PC-9 (cell line): ENCODE results near the gene PHYHD1.

Source experiments
- EZH2 ChIP-seq: fragments of 200-600 bp; sonication (generic); IDR thresholded peaks from 2 replicates; pipeline ENCODE4 v1.8.0; 2017; ENCODE audit warnings: antibody characterized with exemption, low read depth
- TF ChIP-seq, protein P1 (sequence below): fragments of 200-600 bp; sonication (generic); conservative IDR thresholded peaks from 2 replicates; pipeline ENCODE4 v1.6.1; 2017; ENCODE audit warnings: mixed run types, antibody characterized with exemption, mild to moderate bottlenecking, moderate library complexity

DNA sequence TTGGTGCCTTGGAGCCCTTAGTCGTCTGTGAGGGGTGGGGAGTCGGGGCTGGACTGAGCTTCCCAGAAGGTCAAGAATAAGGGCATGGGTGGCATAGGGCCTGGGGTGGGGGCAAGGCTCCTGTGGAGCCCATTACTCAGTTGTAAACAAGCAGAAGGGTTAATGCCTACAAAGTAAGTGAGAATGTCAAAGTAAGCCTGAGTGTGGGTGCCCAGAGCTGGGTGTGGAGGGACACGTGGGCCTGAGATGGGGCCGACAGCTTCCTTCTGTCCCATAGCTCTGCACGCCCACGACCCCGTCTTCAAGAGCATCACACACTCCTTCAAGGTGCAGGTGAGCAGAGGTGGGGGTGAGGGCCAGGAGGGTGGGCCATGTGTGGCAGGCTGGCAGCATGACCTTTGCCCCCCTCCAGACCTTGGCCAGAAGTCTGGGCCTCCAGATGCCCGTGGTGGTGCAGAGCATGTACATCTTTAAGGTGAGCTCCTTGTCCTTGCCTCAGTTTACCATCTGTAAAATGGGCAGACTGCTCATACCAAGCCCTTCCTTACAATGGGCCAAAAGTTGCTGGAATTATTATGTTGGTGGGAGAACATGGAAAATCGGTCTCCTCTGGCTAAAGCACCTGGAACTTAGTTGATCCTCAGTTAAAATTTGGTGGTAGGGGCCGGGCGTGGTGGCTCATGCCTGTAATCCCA is 15.5 kb downstream of the PHYHD1 start:
- TF ChIP-seq, protein P1, sequence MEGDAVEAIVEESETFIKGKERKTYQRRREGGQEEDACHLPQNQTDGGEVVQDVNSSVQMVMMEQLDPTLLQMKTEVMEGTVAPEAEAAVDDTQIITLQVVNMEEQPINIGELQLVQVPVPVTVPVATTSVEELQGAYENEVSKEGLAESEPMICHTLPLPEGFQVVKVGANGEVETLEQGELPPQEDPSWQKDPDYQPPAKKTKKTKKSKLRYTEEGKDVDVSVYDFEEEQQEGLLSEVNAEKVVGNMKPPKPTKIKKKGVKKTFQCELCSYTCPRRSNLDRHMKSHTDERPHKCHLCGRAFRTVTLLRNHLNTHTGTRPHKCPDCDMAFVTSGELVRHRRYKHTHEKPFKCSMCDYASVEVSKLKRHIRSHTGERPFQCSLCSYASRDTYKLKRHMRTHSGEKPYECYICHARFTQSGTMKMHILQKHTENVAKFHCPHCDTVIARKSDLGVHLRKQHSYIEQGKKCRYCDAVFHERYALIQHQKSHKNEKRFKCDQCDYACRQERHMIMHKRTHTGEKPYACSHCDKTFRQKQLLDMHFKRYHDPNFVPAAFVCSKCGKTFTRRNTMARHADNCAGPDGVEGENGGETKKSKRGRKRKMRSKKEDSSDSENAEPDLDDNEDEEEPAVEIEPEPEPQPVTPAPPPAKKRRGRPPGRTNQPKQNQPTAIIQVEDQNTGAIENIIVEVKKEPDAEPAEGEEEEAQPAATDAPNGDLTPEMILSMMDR: no peak
- TF ChIP-seq EZH2: no peak
